Measurements from ENCODE around the gene NFATC2. TPM values are rescaled to one million over a fixed set of nuclear protein-coding genes. Genes with fewer than 3 reads are reported as not detected.

The NFATC2 gene
- total and polyA plus RNA-seq, 2 of the 8 experiments (the other 6 are each of a cell fraction or from before 2014, with no cell fraction given): 0.27 to 0.91 TPM

DNA sequence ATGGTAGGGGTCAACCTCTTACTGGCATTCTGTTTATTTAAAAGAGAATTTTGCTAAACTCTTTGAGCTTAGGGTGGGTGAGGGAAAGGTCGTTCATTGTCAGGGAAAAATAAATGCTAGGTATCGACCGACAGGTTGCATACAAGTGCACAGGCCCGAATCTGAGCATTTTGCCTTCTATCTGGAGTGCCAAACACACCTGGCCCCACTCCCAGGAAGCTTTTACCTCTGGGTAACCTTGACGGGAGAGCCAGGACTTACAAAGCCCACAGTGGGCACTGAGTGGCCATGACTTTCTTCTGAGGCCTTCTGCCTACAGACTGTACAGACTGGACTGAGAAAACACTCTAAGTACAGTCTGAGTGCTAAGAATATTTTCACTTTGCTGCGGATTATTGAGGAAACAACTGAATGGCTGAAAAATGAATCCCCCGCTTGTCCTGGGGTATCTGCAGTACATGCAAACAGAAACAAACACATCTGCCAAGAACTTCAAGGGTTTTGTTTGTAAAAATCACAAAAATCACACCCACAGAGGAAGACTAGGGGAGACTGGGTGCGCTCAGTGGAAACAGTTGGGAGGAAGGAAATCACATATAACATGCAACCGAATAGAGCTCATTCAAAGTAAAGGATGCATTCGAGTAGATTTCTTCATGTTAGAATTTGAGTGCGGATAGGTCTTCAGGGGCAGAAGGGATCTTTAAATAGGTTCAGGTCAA, 152.8 kb downstream of the NFATC2 start (continued):
- no peak for TF ChIP-seq FOSL1 (IDR thresholded peaks at IDR 0.05; ENCODE audit: insufficient read depth, low read depth, low read length)
- TF ChIP-seq KDM4A (IDR thresholded peaks at IDR 0.05; ENCODE audit: low read depth, low read length, severe bottlenecking): no peak
- no peak for TF ChIP-seq RAD21 (IDR thresholded peaks at IDR 0.05 in 1 of 2, conservative IDR thresholded peaks at IDR 0.05 in 1 of 2; ENCODE audit: low read depth in 2 of 2, low read length in 2 of 2)
- no peak for TF ChIP-seq JUN (IDR thresholded peaks at IDR 0.05; ENCODE audit: low read depth, low read length)
- no peak for TF ChIP-seq TAF7 (optimal IDR thresholded peaks at IDR 0.05; ENCODE audit: borderline replicate concordance, low read depth, low read length)
- TF ChIP-seq RBBP5 (IDR thresholded peaks at IDR 0.05; ENCODE audit: borderline replicate concordance, low read depth, low read length): no peak
